Neuron (in vitro differentiated cells): Measurements from ENCODE around the gene NCDN.
"Not testable (repeated sequence)": the region's sequence is repeated elsewhere in the genome, so short reads cannot be mapped to it uniquely, and the experiment has no call there.

ENCODE experiments used
- H2AFZ ChIP-seq: one replicate; pipeline ENCODE4 v1.6.1; 2013; ENCODE audit warnings: low read depth, mild to moderate bottlenecking, inconsistent platforms, low read length, moderate library complexity
- H3K27me3 ChIP-seq: one replicate; pipeline ENCODE4 v1.6.1; 2013; ENCODE audit warnings: low read length; ENCODE audit not compliant: insufficient read depth
- H3K36me3 ChIP-seq: one replicate; pipeline ENCODE4 v1.6.1; 2013; ENCODE audit warnings: low read length; ENCODE audit not compliant: insufficient read depth
- H3K4me1 ChIP-seq: one replicate; pipeline ENCODE4 v1.6.1; 2013; ENCODE audit warnings: low read length; ENCODE audit not compliant: insufficient read depth
- H3K4me3 ChIP-seq: 2 replicates; pipeline ENCODE4 v1.5.1; 2013; ENCODE audit warnings: mild to moderate bottlenecking, low read length, moderate library complexity
- H3K9me3 ChIP-seq: one replicate; pipeline ENCODE4 v1.6.1; 2013; ENCODE audit warnings: low read length

The NCDN gene

DNA sequence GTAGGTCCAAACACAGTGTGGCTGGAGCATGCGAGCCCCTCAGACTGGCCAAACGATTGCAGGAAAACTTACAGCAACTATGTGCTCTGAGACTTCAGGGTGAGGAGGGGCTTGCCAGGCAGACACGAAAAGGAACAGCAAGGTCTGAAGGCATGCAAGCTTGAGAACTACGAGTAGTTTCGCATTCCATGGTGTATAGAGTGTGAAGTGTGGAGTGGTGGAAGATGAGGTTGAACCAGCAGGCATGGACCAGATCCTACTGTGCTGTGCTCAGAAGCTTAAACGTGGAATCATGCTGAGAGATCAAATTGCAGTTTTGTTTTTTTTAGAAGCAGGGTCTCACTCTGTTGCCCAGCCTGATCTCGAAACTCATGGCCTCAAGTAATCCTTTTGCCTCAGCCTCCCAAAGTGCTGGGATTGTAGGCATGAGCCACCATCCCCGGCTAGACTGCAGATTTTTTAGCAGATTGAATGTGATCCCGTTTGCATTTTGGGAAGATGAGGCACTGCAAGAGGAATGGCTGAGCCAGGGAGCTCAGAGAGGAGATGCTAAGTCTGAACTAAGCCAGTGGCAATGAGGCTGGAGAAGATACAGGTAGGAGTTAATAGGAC lies 10.5 kb downstream of the NCDN start:
- Histone ChIP-seq H3K4me1 (peaks cover 8% of the 10 kb centered on the region), H3K36me3 (peaks cover 9% of the 10 kb centered on the region), H3K27me3 (no peaks in the 10 kb centered on the region), H3K9me3 (no peaks in the 10 kb centered on the region), H2AFZ (no peak overlapping the region), H3K4me3 (no peak overlapping the region)

DNA sequence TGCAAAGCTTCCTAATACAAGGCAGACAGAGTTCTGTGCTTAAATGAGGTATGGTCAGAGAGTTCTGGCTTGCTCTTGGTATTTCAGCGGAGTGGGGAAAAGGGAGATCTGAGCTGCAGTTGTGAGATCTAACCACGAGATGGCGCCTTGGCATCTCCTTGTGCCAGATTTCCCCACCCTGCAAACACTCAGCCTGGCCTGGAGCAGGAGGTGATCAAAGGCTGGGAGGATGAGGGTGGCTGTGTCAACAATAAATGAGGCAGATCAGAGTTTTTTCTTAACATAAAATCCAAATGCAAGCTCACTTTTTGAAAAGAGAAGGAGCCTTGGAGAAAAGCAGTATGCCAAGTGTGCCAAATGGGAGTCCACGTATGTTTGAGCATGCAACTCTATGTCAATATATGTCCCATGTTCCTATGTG lies 11.4 kb downstream of the NCDN start:
- Histone ChIP-seq H3K9me3 (no peaks in the 10 kb centered on the region), H3K36me3 (peaks cover 8% of the 10 kb centered on the region), H3K27me3 (peaks cover 6% of the 10 kb centered on the region), H2AFZ (no peak overlapping the region), H3K4me1 (peaks cover 8% of the 10 kb centered on the region), H3K4me3 (no peak overlapping the region)

DNA sequence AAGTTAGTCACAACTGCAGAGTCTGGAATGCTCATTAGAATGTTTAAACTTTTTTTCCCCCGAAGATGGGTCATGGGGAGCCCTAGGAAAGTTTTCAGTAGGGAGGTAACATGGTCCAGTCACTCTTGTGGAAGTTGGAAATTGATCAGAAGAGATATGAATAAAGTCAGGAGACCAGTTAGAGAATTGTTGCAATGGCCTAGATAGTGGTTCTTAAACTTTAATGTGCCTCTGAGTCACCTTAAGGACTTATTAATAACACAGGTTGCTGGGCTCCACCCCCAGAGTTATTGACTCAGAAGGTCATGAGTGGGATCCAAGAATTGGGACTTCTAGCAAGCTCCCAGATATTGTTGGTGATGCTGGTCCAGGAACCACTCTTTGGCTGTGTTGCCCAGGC lies 12.3 kb downstream of the NCDN start:
- no peak overlapping the region for H2AFZ ChIP-seq
- H3K4me1 ChIP-seq, result peaks cover 8% of the 10 kb centered on the region
- H3K4me3 ChIP-seq, result no peak overlapping the region
- H3K27me3 ChIP-seq, result peaks cover 14% of the 10 kb centered on the region
- H3K9me3 ChIP-seq, result peaks cover 1% of the 10 kb centered on the region
- H3K36me3 ChIP-seq, result peaks cover 2% of the 10 kb centered on the region

- Histone ChIP-seq H3K27me3 (peaks cover 21% of the 10 kb centered on the region), H3K9me3 (peaks cover 1% of the 10 kb centered on the region), H2AFZ (no peak overlapping the region), H3K36me3 (no peaks in the 10 kb centered on the region), H3K4me1 (peaks cover 8% of the 10 kb centered on the region), H3K4me3 (no peak overlapping the region)
Measured at GRCh38 chr1:35570589-35571137, 13.1 kb downstream of the NCDN start.

DNA sequence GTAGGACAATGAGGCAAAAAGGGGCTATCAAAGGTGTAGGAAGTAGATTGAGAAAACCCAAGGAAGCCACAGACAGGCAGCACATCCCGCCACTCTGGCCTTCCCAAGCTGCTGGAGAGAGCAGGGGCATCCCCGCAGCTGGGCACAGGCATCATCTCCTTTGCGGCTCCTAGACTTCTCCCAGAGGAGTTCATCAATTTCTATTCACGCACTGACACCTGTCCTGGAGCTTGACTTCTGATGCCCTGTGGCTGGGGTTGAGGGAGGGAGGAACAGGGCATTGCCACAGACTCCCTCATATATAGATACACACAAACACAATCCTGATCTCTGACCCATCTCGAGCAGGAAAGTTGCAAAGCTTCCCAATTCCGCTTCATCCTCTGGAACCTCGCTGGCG lies 13.7 kb downstream of the NCDN start:
- peaks cover 23% of the 10 kb centered on the region for H3K27me3 ChIP-seq
- peaks cover 1% of the 10 kb centered on the region for H3K9me3 ChIP-seq
- H2AFZ ChIP-seq, result no peak overlapping the region
- no peaks in the 10 kb centered on the region for H3K36me3 ChIP-seq
- peaks cover 8% of the 10 kb centered on the region for H3K4me1 ChIP-seq
- no peak overlapping the region for H3K4me3 ChIP-seq

GRCh38 chr1:35572296-35572695 lies 14.7 kb downstream of the NCDN start:
- H3K4me1 ChIP-seq, result peaks cover 8% of the 10 kb centered on the region
- peaks cover 27% of the 10 kb centered on the region for H3K27me3 ChIP-seq
- no peak overlapping the region for H3K4me3 ChIP-seq
- H2AFZ ChIP-seq, result no peak overlapping the region
- H3K9me3 ChIP-seq, result peaks cover 1% of the 10 kb centered on the region
- no peaks in the 10 kb centered on the region for H3K36me3 ChIP-seq

DNA sequence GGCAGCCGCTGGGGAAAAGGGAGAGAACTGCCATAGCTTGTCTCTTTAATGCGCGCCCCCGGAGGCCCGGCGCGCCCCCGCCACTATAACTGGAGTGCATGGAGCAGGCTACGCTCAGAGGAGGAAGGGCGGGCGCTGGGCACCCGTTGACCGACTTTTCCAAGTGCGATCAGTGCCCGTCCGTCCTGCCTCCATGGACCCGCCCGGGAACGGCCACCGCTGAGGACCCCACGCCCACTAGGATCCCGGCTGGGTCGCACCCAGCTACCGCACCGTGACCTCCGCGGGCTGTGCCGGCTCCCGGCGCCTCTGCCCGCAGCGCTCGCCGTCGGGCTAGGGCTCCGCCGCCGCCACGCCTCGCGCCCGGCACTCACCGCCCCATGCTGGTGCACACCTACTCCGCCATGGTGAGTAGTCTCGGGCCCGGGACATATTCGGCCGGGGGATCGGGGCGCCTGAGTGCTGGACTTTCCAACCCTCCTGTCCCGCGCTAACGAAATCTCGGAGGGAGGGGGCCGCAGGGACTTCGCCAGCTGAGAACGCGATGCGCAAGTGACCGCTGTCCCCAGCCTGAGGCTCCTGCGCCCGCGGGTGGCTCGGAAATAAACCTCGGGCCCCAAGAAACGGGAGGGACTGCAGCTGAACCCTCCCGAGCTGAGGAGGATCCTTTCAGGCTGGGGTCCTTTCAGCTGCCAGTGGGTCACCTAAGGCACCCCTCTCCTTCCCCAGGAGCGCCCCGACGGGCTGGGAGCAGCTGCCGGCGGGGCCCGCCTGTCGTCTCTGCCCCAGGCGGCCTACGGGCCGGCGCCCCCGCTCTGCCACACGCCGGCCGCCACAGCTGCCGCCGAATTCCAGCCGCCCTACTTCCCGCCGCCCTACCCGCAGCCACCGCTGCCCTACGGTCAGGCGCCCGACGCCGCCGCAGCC lies 15.9 kb downstream of the NCDN start, which contains the start of gene TFAP2E:
Gene TFAP2E, plus strand, starts transcription at position 117 of the 927 bp plus-strand sequence. Its CDS starts 264 bp downstream, at position 381.
- Histone ChIP-seq H3K27me3 (peaks cover 27% of the 10 kb centered on the region), H2AFZ (peak within 1 kb of the TSS; percentile 67), H3K4me3 (peak within 1 kb of the TSS; percentile 48), H3K36me3 (no peaks in the 10 kb centered on the region), H3K9me3 (peaks cover 1% of the 10 kb centered on the region), H3K4me1 (peaks cover 8% of the 10 kb centered on the region)

GRCh38 chr1:35574125-35574654 lies 16.6 kb downstream of the NCDN start:
- Histone ChIP-seq H3K4me1 (peaks cover 8% of the 10 kb centered on the region), H3K36me3 (no peaks in the 10 kb centered on the region), H3K4me3 (no peak overlapping the region), H2AFZ (no peak overlapping the region), H3K27me3 (peaks cover 27% of the 10 kb centered on the region), H3K9me3 (peaks cover 1% of the 10 kb centered on the region)

DNA sequence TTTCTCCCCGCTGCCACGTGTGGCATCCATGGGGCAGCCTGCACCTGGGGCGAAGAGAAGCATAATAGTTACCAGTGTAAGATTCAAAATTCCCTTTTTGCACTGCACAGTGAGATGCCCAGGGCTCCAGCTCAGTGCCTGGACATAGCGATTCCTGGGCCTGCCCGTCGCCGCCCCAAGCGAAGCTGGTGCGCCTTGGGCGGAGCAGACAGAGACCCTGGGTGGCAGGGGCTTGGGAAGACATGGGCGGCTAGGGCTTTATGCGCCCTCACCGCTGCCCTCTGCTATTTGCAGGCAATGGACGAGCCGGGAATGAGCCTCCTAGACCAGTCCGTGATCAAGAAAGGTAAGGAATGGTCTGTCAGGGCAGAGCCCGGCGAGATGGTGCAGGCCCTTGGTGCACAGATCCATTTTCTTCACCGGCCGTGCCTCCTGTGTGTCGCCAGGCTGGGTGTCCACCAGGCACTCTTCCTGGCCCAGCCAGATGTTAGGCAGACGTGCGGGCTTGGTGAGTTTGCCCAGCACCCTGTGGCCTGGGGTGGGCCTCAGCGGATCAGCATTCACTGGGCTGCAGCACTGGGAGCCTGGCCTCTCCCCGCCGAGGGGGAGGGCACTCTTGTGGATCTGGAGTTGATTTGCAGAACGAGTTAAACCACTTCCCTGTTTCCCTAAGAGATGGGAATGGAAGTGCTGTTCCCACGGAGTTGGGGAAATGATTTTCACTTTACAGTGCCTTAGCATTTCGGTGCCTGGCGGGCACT lies 17.2 kb downstream of the NCDN start:
- H3K9me3 ChIP-seq, result peaks cover 1% of the 10 kb centered on the region
- H3K36me3 ChIP-seq, result no peaks in the 10 kb centered on the region
- peaks cover 27% of the 10 kb centered on the region for H3K27me3 ChIP-seq
- H3K4me1 ChIP-seq, result peaks cover 8% of the 10 kb centered on the region
- H3K4me3 ChIP-seq, result no peak overlapping the region
- H2AFZ ChIP-seq, result no peak overlapping the region

- Histone ChIP-seq H3K36me3 (no peaks in the 10 kb centered on the region), H2AFZ (no peak overlapping the region), H3K4me3 (no peak overlapping the region), H3K4me1 (peaks cover 8% of the 10 kb centered on the region), H3K9me3 (peaks cover 1% of the 10 kb centered on the region), H3K27me3 (peaks cover 27% of the 10 kb centered on the region)
Measured at GRCh38 chr1:35575416-35575958, 17.9 kb downstream of the NCDN start.

- H3K9me3 ChIP-seq, result peaks cover 1% of the 10 kb centered on the region
Measured at GRCh38 chr1:35576061-35576765, 18.6 kb downstream of the NCDN start.

DNA sequence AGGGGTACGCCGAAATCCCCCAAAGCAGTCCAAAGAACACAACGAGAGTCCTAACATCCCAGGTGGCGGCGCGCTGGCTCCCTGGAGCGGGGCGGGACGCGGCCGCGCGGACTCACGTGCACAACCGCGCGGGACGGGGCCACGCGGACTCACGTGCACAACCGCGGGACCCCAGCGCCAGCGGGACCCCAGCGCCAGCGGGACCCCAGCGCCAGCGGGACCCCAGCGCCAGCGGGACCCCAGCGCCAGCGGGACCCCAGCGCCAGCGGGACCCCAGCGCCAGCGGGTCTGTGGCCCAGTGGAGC lies 19.1 kb downstream of the NCDN start:
- not testable (repeated sequence) for H2AFZ ChIP-seq, H3K4me1 ChIP-seq, H3K4me3 ChIP-seq, H3K9me3 ChIP-seq, H3K36me3 ChIP-seq
- H3K27me3 ChIP-seq, result peaks cover 27% of the 10 kb centered on the region

More at GRCh38 chr1:35576061-35576765, 18.6 kb downstream of the NCDN start:
- H2AFZ ChIP-seq, result no peak overlapping the region
- peaks cover 8% of the 10 kb centered on the region for H3K4me1 ChIP-seq
- H3K27me3 ChIP-seq, result peaks cover 27% of the 10 kb centered on the region
- H3K4me3 ChIP-seq, result no peak overlapping the region
- no peaks in the 10 kb centered on the region for H3K36me3 ChIP-seq
